NB4 (cell line): ENCODE results near the gene TEKTIP1.
"Not testable (repeated sequence)": the region's sequence is repeated elsewhere in the genome, so short reads cannot be mapped to it uniquely, and the experiment has no call there.

Source experiments
- DNase-seq: peaks from one replicate; pipeline ENCODE4 v3.0.0; 2010; ENCODE audit warnings: low read depth
- H3K4me3 ChIP-seq: one replicate; pipeline ENCODE4 v1.5.1; 2011; ENCODE audit warnings: mild to moderate bottlenecking, low read depth, low read length, moderate library complexity
- CTCF ChIP-seq: IDR thresholded peaks from one replicate; pipeline ENCODE4 v1.5.1; 2012; ENCODE audit warnings: low read depth, low read length
- MAX ChIP-seq: IDR thresholded peaks from 2 replicates; pipeline ENCODE4 v1.6.1; 2011; ENCODE audit warnings: low read depth, low read length
- MYC ChIP-seq: IDR thresholded peaks from 2 replicates; pipeline ENCODE4 v1.6.1; 2011; ENCODE audit warnings: low read depth, low read length
- POLR2A ChIP-seq: IDR thresholded peaks from 2 replicates; pipeline ENCODE4 v1.6.1; 2011; ENCODE audit warnings: mild to moderate bottlenecking; ENCODE audit not compliant: insufficient read length; ENCODE audit errors: extremely low read depth

TEKTIP1 gene

GRCh38 chr19:3556978-3557460, 18.0 kb downstream of the TEKTIP1 start:
- peak overlapping the region; percentile 74 for H3K4me3 ChIP-seq
- DNase-seq, result peak; percentile 55
- TF ChIP-seq MAX (no peak), MYC (no peak), CTCF (no peak), POLR2A (no peak)

- TF ChIP-seq POLR2A, result peak; percentile 31
- no peak for TF ChIP-seq CTCF
- TF ChIP-seq MYC, result peak; percentile 72
- peak; percentile 89 for TF ChIP-seq MAX
- peak; percentile 92 for DNase-seq
- H3K4me3 ChIP-seq, result peak within 1 kb of the TSS; percentile 74
Observed at GRCh38 chr19:3557461-3558248, 18.7 kb downstream of the TEKTIP1 start, which contains the start of gene MFSD12. Gene MFSD12 (minus strand): TSS chr19:3557586. CDS start chr19:3557403, 183 bp downstream.

- DNase-seq, result no peak
- no peak for TF ChIP-seq CTCF
- TF ChIP-seq MYC, result no peak
- no peak for TF ChIP-seq MAX
- TF ChIP-seq POLR2A, result no peak
- H3K4me3 ChIP-seq, result no peak overlapping the region
Observed at GRCh38 chr19:3563709-3564524, 24.9 kb downstream of the TEKTIP1 start.

- TF ChIP-seq MAX, result no peak
- no peak for TF ChIP-seq POLR2A
- TF ChIP-seq CTCF, result no peak
- no peak for TF ChIP-seq MYC
- no peak for DNase-seq
- H3K4me3 ChIP-seq, result no peak overlapping the region
Observed at GRCh38 chr19:3565139-3565538, 26.2 kb downstream of the TEKTIP1 start.

- DNase-seq, H3K4me3 ChIP-seq: not testable (repeated sequence)
Observed at GRCh38 chr19:3570042-3570441, 31.1 kb downstream of the TEKTIP1 start.

GRCh38 chr19:3570606-3571011, 31.6 kb downstream of the TEKTIP1 start:
- H3K4me3 ChIP-seq, result no peak overlapping the region
- no peak for DNase-seq
- no peak for TF ChIP-seq MYC
- no peak for TF ChIP-seq POLR2A
- no peak for TF ChIP-seq CTCF
- TF ChIP-seq MAX, result no peak
